HCT116 (cell line): Measurements from ENCODE around the gene SEPHS2. TPM values are rescaled to one million over a fixed set of nuclear protein-coding genes. Genes with fewer than 3 reads are reported as not detected.

Experiments
- ATAC-seq: fragments of 200-7000 bp; cut with Tn5 transposase; 2 replicates; pipeline ENCODE4 v1.9.1; 2020; ENCODE audit warnings: mild to moderate bottlenecking, moderate library complexity
- BruUV-seq: library from RNA; stranded (reverse); fragments of 400-500 nt; replicated peaks from 2 replicates; lab custom pipeline; 2021; lab: Mats Ljungman, UMichigan
- CTCF ChIA-PET: fragments of 300-600 bp; sonication (Branson Sonifier 250); formaldehyde crosslinking; loops from one replicate; lab custom pipeline; 2021; ENCODE audit warnings: antibody characterized with exemption; lab: Charles Lee
- POLR2A ChIA-PET: fragments of 300-600, 350-600 bp; sonication (Branson Sonifier 250); formaldehyde crosslinking; loops from one replicate; lab custom pipeline; 2021; ENCODE audit warnings: antibody characterized with exemption; lab: Charles Lee
- RAD21 ChIA-PET, 2 experiments: fragments of 300-600 bp; sonication (Branson Sonifier 250); formaldehyde crosslinking; loops; one replicate each; lab custom pipeline; 2023; ENCODE audit warnings: low total read pairs in 2 of 2; ENCODE audit not compliant: uncharacterized antibody in 2 of 2, unreplicated experiment in 2 of 2, low non-redundant PET in 1 of 2; lab: Charles Lee
- DNase-seq: peaks from one replicate; pipeline ENCODE4 v3.0.0-alpha.2; 2010; ENCODE audit warnings: low read depth, low spot score
- H2AFZ ChIP-seq: fragments of 200-600 bp; shearing (Covaris generic), sonication (generic); 2 replicates; pipeline ENCODE4 v1.6.1; 2017; ENCODE audit warnings: low read depth, mixed run types, mixed read lengths, antibody characterized with exemption, low read length; ENCODE audit not compliant: poor library complexity, severe bottlenecking
- H3K27ac ChIP-seq: 2 replicates; pipeline ENCODE4 v1.5.1; 2012; ENCODE audit warnings: low read depth, low read length
- H3K27me3 ChIP-seq: fragments of 200-600 bp; sonication (generic); 2 replicates; pipeline ENCODE4 v1.6.1; 2016; ENCODE audit warnings: mixed run types, low read length, mixed read lengths; ENCODE audit not compliant: insufficient read depth
- H3K36me3 ChIP-seq, 2 experiments: fragments of 200-500 bp in 1 of 2; fragments of 200-600 bp in 1 of 2; sonication (Bioruptor generic) in 1 of 2; sonication (generic) in 1 of 2; 2 replicates each; pipeline versions ENCODE4 v1.5.1 to v1.6.1; 2014 to 2016; ENCODE audit warnings: low read length in 2 of 2, inconsistent platforms in 1 of 2, mixed read lengths in 1 of 2, mixed run types in 1 of 2; ENCODE audit not compliant: insufficient read depth in 2 of 2, control insufficient read depth in 1 of 2
- H3K4me1 ChIP-seq, 2 experiments: fragments of 200-600 bp in 1 of 2; sonication (generic) in 1 of 2; 2 replicates each; pipeline versions ENCODE4 v1.5.1 to v1.6.1; 2012 to 2017; ENCODE audit warnings: low read length in 2 of 2, inconsistent platforms in 1 of 2, mild to moderate bottlenecking in 1 of 2, mixed read lengths in 1 of 2, mixed run types in 1 of 2, moderate library complexity in 1 of 2; ENCODE audit not compliant: insufficient read depth in 2 of 2, control insufficient read depth in 1 of 2
- H3K4me2 ChIP-seq: fragments of 200-600 bp; sonication (generic); 2 replicates; pipeline ENCODE4 v1.6.1; 2017; ENCODE audit warnings: mixed run types, low read length, mixed read lengths
- H3K4me3 ChIP-seq, 2 experiments: fragments of 200-600 bp in 1 of 2; sonication (generic) in 1 of 2; replicated peaks in 1 of 2; 2 replicates each; pipeline ENCODE4 v1.5.1; 2011 to 2016; ENCODE audit warnings: low read length in 2 of 2, control low read depth in 1 of 2, low read depth in 1 of 2, mild to moderate bottlenecking in 1 of 2, mixed read lengths in 1 of 2, mixed run types in 1 of 2
- H3K79me2 ChIP-seq: fragments of 200-600 bp; sonication (generic); 2 replicates; pipeline ENCODE4 v1.6.1; 2017; ENCODE audit warnings: mild to moderate bottlenecking, mixed run types, low read length, moderate library complexity, mixed read lengths; ENCODE audit not compliant: insufficient read depth
- H3K9ac ChIP-seq: fragments of 200-600 bp; sonication (generic); 2 replicates; pipeline ENCODE4 v1.6.1; 2016; ENCODE audit warnings: low read length, mixed read lengths
- H3K9me2 ChIP-seq: fragments of 200-600 bp; sonication (generic), shearing (Covaris generic); 2 replicates; pipeline ENCODE4 v1.6.1; 2017; ENCODE audit warnings: mixed run types, mild to moderate bottlenecking, moderate library complexity; ENCODE audit not compliant: insufficient read depth
- H3K9me3 ChIP-seq, 2 experiments: fragments of 200-500 bp in 1 of 2; fragments of 200-600 bp in 1 of 2; sonication (Bioruptor generic) in 1 of 2; sonication (generic) in 1 of 2; 2 replicates each; pipeline ENCODE4 v1.6.1; 2014 to 2017; ENCODE audit warnings: low read length in 2 of 2, mixed read lengths in 2 of 2, inconsistent platforms in 1 of 2, low read depth in 1 of 2, mild to moderate bottlenecking in 1 of 2, mixed run types in 1 of 2, moderate library complexity in 1 of 2; ENCODE audit not compliant: control insufficient read depth in 1 of 2, insufficient read depth in 1 of 2
- H4K20me1 ChIP-seq: fragments of 200-600 bp; sonication (generic), shearing (Covaris generic); 2 replicates; pipeline ENCODE4 v1.6.1; 2017; ENCODE audit warnings: mixed run types, mild to moderate bottlenecking, moderate library complexity; ENCODE audit not compliant: insufficient read depth
- CBX3 ChIP-seq: IDR thresholded peaks from 2 replicates; pipeline ENCODE4 v1.6.1; 2012; ENCODE audit warnings: low read depth
- EZH2 ChIP-seq: fragments of 200-600 bp; sonication (generic); IDR thresholded peaks from 2 replicates; pipeline ENCODE4 v1.6.1; 2017; ENCODE audit warnings: antibody characterized with exemption, mixed run types
- FOSL1 ChIP-seq: IDR thresholded peaks from 2 replicates; pipeline ENCODE4 v1.6.1; 2012; ENCODE audit warnings: low read depth
- JUND ChIP-seq: IDR thresholded peaks from 2 replicates; pipeline ENCODE4 v1.6.1; 2012
- POLR2AphosphoS5 ChIP-seq: IDR thresholded peaks from 2 replicates; pipeline ENCODE4 v1.6.1; 2011; ENCODE audit warnings: mild to moderate bottlenecking, low read depth, low read length, moderate library complexity
- RAD21 ChIP-seq: IDR thresholded peaks from 2 replicates; pipeline ENCODE4 v1.6.1; 2012; ENCODE audit warnings: low read depth, mild to moderate bottlenecking
- SP1 ChIP-seq: IDR thresholded peaks from 2 replicates; pipeline ENCODE4 v1.6.1; 2012; ENCODE audit warnings: low read depth
- TCF7L2 ChIP-seq: IDR thresholded peaks from 2 replicates; pipeline ENCODE4 v1.7.0; 2011; ENCODE audit warnings: borderline replicate concordance, inconsistent platforms; ENCODE audit not compliant: insufficient read depth, insufficient read length; ENCODE audit errors: extremely low read depth
- YY1 ChIP-seq: IDR thresholded peaks from 2 replicates; pipeline ENCODE4 v1.6.1; 2011; ENCODE audit warnings: low read length, low read depth, moderate library complexity, mild to moderate bottlenecking; ENCODE audit not compliant: insufficient replicate concordance; ENCODE audit errors: extremely low read depth
- ZFX ChIP-seq: fragments of 450-650 bp; IDR thresholded peaks from 2 replicates; pipeline ENCODE4 v1.6.1; 2017
- ZNF274 ChIP-seq: fragments of 200-500 bp; sonication (Bioruptor generic); IDR thresholded peaks from 2 replicates; pipeline ENCODE4 v1.6.1; 2014; ENCODE audit warnings: mild to moderate bottlenecking, low read depth, low read length, inconsistent platforms
- intact Hi-C: fragments of 100-400 bp; cut with micrococcal nuclease; formaldehyde crosslinking; loops from 2 replicates; pipeline ENCODE4 v1.10.0; 2022
- total RNA-seq: library from RNA; stranded (reverse); gene quantifications from one replicate; pipeline ENCODE4 v1.2.1, GENCODE V29; 2021; ENCODE audit not compliant: unreplicated experiment
- TF ChIP-seq, protein P1 (sequence below): IDR thresholded peaks from 2 replicates; pipeline ENCODE4 v1.6.1; 2012
- TF ChIP-seq, protein P2 (sequence below): IDR thresholded peaks from 2 replicates; pipeline ENCODE4 v1.6.1; 2012

SEPHS2 gene
- total RNA-seq, 1 experiment from 2014 or later = 51.3 TPM

DNA sequence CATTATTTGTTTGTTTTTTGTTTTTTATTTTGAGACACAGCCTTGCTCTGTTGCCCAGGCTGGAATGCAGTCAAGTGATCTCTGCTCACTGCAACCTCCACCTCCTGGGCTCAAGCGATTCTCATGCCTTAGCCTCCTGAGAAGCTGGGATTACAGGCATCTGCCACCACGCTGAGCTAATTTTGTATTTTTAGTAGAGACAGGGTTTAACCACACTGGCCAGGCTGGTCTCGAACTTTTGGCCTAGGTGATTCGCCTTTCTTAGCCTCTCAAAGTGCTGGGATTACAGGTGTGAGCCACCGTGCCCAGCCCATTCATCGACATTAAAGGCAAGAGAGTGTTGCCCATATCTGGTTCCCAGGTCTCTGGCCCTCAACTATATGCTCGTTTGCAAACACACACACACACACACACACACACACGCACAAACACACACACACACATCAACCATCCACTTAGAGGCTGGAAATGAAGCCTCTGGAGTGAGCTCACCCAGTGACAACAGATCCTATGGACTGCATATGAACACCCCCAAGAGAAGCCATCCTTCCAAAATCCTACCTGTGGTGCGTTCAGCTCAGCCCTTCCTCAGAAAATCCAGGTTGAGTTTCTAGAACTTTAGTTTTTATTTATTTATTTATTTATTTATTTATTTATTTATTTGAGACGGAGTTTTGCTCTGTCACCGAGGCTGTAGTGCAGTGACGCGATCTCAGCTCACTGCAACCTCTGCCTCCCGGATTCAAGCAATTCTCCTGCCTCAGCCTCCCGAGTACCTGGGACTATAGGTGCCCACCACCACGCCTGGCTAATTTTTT, 12.3 kb upstream of the SEPHS2 start:
- Histone ChIP-seq H3K4me3 (no peak overlapping the region), H3K4me1 (no peaks in the 10 kb centered on the region), H3K36me3 (no peaks in the 10 kb centered on the region), H2AFZ (no peak overlapping the region), H3K27ac (no peak overlapping the region), H3K9me2 (no peaks in the 10 kb centered on the region), H3K9ac (no peak overlapping the region), H3K9me3 (no peaks in the 10 kb centered on the region), H3K79me2 (no peaks in the 10 kb centered on the region), H3K4me2 (no peak overlapping the region), H3K27me3 (no peaks in the 10 kb centered on the region), H4K20me1 (no peaks in the 10 kb centered on the region)
- intact Hi-C loops = no loop called here
- ATAC-seq = no peak
- POLR2A ChIA-PET = interaction anchor here (1.1 kb wide), 1 partner anchor 20 kb away, joined by 8 read pairs; no protein-coding TSS in a partner anchor
- no peak for DNase-seq
- CTCF ChIA-PET = interaction anchor here (0.6 to 1.5 kb wide), 2 partner anchors 9 to 18 kb away, joined by 3 to 4 read pairs; no protein-coding TSS in a partner anchor
- RAD21 ChIA-PET = no interaction called here
- TF ChIP-seq JUND (no peak), ZNF274 (no peak), FOSL1 (no peak), SP1 (no peak), CBX3 (no peak), ZFX (no peak), YY1 (no peak), RAD21 (no peak), TCF7L2 (no peak), POLR2AphosphoS5 (no peak), EZH2 (no peak)
- TF ChIP-seq, protein P1, sequence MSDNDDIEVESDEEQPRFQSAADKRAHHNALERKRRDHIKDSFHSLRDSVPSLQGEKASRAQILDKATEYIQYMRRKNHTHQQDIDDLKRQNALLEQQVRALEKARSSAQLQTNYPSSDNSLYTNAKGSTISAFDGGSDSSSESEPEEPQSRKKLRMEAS = no peak
- TF ChIP-seq, protein P2, sequence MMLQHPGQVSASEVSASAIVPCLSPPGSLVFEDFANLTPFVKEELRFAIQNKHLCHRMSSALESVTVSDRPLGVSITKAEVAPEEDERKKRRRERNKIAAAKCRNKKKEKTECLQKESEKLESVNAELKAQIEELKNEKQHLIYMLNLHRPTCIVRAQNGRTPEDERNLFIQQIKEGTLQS = no peak
- no TSS peak for BruUV-seq
